ENCODE measurements around the gene MAD1L1. TPM values are rescaled to one million over a fixed set of nuclear protein-coding genes. Genes with fewer than 3 reads are reported as not detected.

MAD1L1 gene
- total RNA-seq, 1 experiment from 2014 or later, result 50.8 TPM

DNA sequence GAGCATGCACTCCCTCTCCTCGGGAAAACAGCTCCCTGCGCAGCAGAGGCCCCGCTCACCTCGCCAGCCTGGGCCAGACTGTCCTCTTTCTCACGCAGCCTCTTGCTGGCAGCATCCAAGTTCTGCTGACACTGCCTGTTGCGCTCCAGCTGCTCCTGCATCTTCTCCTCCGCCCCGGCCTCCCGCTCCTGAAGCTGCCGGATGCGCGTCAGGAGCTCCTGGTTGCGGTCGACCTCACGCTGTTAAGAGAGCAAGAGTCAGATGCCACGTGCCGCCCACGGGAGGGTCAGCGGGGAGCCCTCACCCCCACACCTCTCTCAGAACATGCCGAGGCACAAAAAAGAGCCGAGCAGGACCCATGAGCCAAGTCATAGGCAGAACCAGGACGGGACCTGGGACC, 10.2 kb downstream of the MAD1L1 start:
- ChIA-PET CTCF (interaction anchor here (0.6 kb wide), 1 partner anchor 555 kb away, joined by 10 read pairs; no protein-coding TSS in a partner anchor), POLR2A (ENCODE audit: unreplicated experiment) (no interaction called here)
- Histone ChIP-seq H3K9me3 (ENCODE audit: insufficient read depth, low read depth) (no peaks in the 10 kb centered on the region), H3F3A (ENCODE audit: insufficient read depth, low read depth) (peaks cover 8% of the 10 kb centered on the region; the same call in 1 of the 2 replicates), H3K27me3 (ENCODE audit: insufficient read depth, low read depth) (no peaks in the 10 kb centered on the region), H3K4me1 (replicated peaks; ENCODE audit: insufficient read depth) (no peaks in the 10 kb centered on the region), H3K79me2 (ENCODE audit: low read depth) (no peaks in the 10 kb centered on the region), H3K36me3 (ENCODE audit: low read depth) (peaks cover 25% of the 10 kb centered on the region), H3K4me2 (no peak overlapping the region), H3K4me3 (no peak overlapping the region), H2AFZ (no peak overlapping the region), H3K9me2 (ENCODE audit: insufficient read depth) (no peaks in the 10 kb centered on the region), H3K27ac (no peak overlapping the region), H4K20me1 (ENCODE audit: insufficient read depth) (peaks cover 8% of the 10 kb centered on the region)
- TF ChIP-seq EZH2 (IDR thresholded peaks at IDR 0.05; ENCODE audit: low read depth), result no peak
- TF ChIP-seq, protein P1, sequence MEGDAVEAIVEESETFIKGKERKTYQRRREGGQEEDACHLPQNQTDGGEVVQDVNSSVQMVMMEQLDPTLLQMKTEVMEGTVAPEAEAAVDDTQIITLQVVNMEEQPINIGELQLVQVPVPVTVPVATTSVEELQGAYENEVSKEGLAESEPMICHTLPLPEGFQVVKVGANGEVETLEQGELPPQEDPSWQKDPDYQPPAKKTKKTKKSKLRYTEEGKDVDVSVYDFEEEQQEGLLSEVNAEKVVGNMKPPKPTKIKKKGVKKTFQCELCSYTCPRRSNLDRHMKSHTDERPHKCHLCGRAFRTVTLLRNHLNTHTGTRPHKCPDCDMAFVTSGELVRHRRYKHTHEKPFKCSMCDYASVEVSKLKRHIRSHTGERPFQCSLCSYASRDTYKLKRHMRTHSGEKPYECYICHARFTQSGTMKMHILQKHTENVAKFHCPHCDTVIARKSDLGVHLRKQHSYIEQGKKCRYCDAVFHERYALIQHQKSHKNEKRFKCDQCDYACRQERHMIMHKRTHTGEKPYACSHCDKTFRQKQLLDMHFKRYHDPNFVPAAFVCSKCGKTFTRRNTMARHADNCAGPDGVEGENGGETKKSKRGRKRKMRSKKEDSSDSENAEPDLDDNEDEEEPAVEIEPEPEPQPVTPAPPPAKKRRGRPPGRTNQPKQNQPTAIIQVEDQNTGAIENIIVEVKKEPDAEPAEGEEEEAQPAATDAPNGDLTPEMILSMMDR (conservative IDR thresholded peaks at IDR 0.05), result no peak
- intact Hi-C loops (cut with micrococcal nuclease; ENCODE audit: unreplicated experiment), result loop anchor here (10.0 kb wide), 1 partner anchor 302 kb away; no protein-coding TSS in a partner anchor
- no peak for DNase-seq
- no TSS peak for BruUV-seq (replicated peaks)

DNA sequence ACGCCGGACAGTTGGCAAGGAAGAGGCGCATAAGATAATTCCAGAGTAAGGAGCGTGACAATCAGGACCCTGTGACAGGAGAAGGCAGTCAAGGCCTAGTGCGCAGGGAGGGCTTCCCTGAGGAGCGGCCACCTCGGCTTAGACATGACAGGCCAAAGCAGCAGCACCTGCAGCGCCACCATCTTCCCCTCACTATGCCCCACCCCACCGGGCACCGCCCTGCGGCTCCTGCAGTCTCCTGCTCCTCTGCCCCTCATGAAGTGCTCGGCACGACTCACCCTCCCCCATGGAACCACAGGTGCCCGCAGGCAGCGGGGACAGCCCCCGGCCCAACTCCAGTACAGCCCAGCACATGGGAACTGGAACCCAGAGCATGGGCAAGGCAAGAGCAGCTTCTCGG, 11.8 kb downstream of the MAD1L1 start:
- Histone ChIP-seq H3K9me2 (ENCODE audit: insufficient read depth) (no peaks in the 10 kb centered on the region), H3K36me3 (ENCODE audit: low read depth) (peaks cover 15% of the 10 kb centered on the region), H3K9me3 (ENCODE audit: insufficient read depth, low read depth) (no peaks in the 10 kb centered on the region), H3K4me2 (no peak overlapping the region), H2AFZ (no peak overlapping the region), H3K4me3 (no peak overlapping the region), H3F3A (ENCODE audit: insufficient read depth, low read depth) (peaks cover 2% of the 10 kb centered on the region; the same call in 1 of the 2 replicates), H4K20me1 (ENCODE audit: insufficient read depth) (peaks cover 8% of the 10 kb centered on the region; the same call in 1 of the 2 replicates), H3K4me1 (replicated peaks; ENCODE audit: insufficient read depth) (no peaks in the 10 kb centered on the region), H3K27me3 (ENCODE audit: insufficient read depth, low read depth) (no peaks in the 10 kb centered on the region), H3K79me2 (ENCODE audit: low read depth) (no peaks in the 10 kb centered on the region), H3K27ac (no peak overlapping the region)
- POLR2A ChIA-PET (ENCODE audit: unreplicated experiment), result no interaction called here
- CTCF ChIA-PET, result no interaction called here
- intact Hi-C loops (cut with micrococcal nuclease; ENCODE audit: unreplicated experiment), result loop anchor here (10.0 kb wide), 1 partner anchor 304 kb away; no protein-coding TSS in a partner anchor
- no peak for DNase-seq
- TF ChIP-seq, protein P1 (conservative IDR thresholded peaks at IDR 0.05), result no peak
- TF ChIP-seq EZH2 (IDR thresholded peaks at IDR 0.05; ENCODE audit: low read depth), result no peak
- no TSS peak for BruUV-seq (replicated peaks)

DNA sequence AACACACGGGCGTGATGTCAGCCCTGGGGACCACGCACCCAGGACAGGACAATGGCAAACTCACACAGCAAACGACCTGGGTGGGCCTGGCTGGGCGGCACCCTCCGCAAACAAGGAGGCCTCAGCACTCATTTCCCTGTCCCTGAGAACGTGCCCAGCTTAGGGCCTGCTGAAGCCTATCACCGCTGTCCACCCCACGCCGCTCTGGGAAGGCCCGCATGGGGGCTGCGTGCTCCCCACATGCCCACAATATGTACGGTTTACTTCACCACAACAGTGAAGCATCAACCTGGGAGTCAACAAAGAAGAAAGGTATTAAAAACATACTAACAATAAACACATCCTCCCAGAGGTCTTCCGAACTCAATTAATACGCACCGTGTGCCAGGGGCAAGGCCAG, 12.2 kb downstream of the MAD1L1 start:
- H3K27me3 ChIP-seq (ENCODE audit: insufficient read depth, low read depth), result no peaks in the 10 kb centered on the region
- no peaks in the 10 kb centered on the region for H3K9me2 ChIP-seq (ENCODE audit: insufficient read depth)
- H3F3A ChIP-seq (ENCODE audit: insufficient read depth, low read depth), result no peaks in the 10 kb centered on the region
- POLR2A ChIA-PET (ENCODE audit: unreplicated experiment), result no interaction called here
- no peaks in the 10 kb centered on the region for H3K79me2 ChIP-seq (ENCODE audit: low read depth)
- BruUV-seq (replicated peaks), result no TSS peak
- no peaks in the 10 kb centered on the region for H3K4me1 ChIP-seq (replicated peaks; ENCODE audit: insufficient read depth)
- H3K36me3 ChIP-seq (ENCODE audit: low read depth), result peaks cover 11% of the 10 kb centered on the region
- intact Hi-C loops (cut with micrococcal nuclease; ENCODE audit: unreplicated experiment), result loop anchor here (10.0 kb wide), 1 partner anchor 304 kb away; no protein-coding TSS in a partner anchor
- no peak overlapping the region for H3K4me3 ChIP-seq
- CTCF ChIA-PET, result no interaction called here
- H3K9me3 ChIP-seq (ENCODE audit: insufficient read depth, low read depth), result no peaks in the 10 kb centered on the region
- DNase-seq, result no peak
- no peak overlapping the region for H3K27ac ChIP-seq
- peaks cover 8% of the 10 kb centered on the region; the same call in 1 of the 2 replicates for H4K20me1 ChIP-seq (ENCODE audit: insufficient read depth)
- H3K4me2 ChIP-seq, result no peak overlapping the region
- TF ChIP-seq, protein P1 (conservative IDR thresholded peaks at IDR 0.05), result no peak
- TF ChIP-seq EZH2 (IDR thresholded peaks at IDR 0.05; ENCODE audit: low read depth), result no peak
- H2AFZ ChIP-seq, result no peak overlapping the region

Data from PC-9 (cell line).